MG63 (cell line): Measurements from ENCODE around the gene BCL7C. TPM values are rescaled to one million over a fixed set of nuclear protein-coding genes. Genes with fewer than 3 reads are reported as not detected.

Experiments used
- DNase-seq: peaks from one replicate; pipeline ENCODE4 v3.0.0-alpha.2; 2020
- H3K27me3 ChIP-seq: fragments of 250-450 bp; sonication (Bioruptor Pico); 2 replicates; pipeline ENCODE4 v1.5.1; 2020; ENCODE audit warnings: mild to moderate bottlenecking, moderate library complexity
- H3K36me3 ChIP-seq: fragments of 250-450 bp; sonication (Bioruptor Pico); 2 replicates; pipeline ENCODE4 v1.5.1; 2020; ENCODE audit warnings: mild to moderate bottlenecking, moderate library complexity
- H3K4me3 ChIP-seq: fragments of 250-450 bp; sonication (Bioruptor Pico); 2 replicates; pipeline ENCODE4 v1.5.1; 2020; ENCODE audit warnings: mild to moderate bottlenecking, moderate library complexity
- H3K9me3 ChIP-seq: fragments of 250-450 bp; sonication (Bioruptor Pico); 2 replicates; pipeline ENCODE4 v1.5.1; 2020; ENCODE audit warnings: mild to moderate bottlenecking, moderate library complexity
- total RNA-seq: library from RNA; depleted of rRNA; stranded (reverse); fragments of >200 nt; shearing (Covaris generic); gene quantifications from 2 replicates; pipeline ENCODE4 v1.2.3, GENCODE V29; 2014; ENCODE audit warnings: low replicate concordance

BCL7C gene
- total RNA-seq, 1 experiment from 2014 or later = 70.8 TPM

- Histone ChIP-seq H3K36me3 (peaks cover under 1% of the 10 kb centered on the region), H3K27me3 (no peaks in the 10 kb centered on the region), H3K9me3 (peaks cover 5% of the 10 kb centered on the region; the same call in 1 of the 2 replicates), H3K4me3 (no peak overlapping the region)
- no peak for DNase-seq
Observed at GRCh38 chr16:30858829-30859423, 35.0 kb downstream of the BCL7C start.

GRCh38 chr16:30858111-30858495 is 35.8 kb downstream of the BCL7C start:
- H3K36me3 ChIP-seq = peaks cover 4% of the 10 kb centered on the region
- no peak overlapping the region for H3K4me3 ChIP-seq

GRCh38 chr16:30853758-30854157 is 40.1 kb downstream of the BCL7C start:
- Histone ChIP-seq H3K9me3 (no peaks in the 10 kb centered on the region), H3K27me3 (no peaks in the 10 kb centered on the region), H3K36me3 (peaks cover 4% of the 10 kb centered on the region), H3K4me3 (no peak overlapping the region)
- no peak for DNase-seq

More at GRCh38 chr16:30858111-30858495, 35.8 kb downstream of the BCL7C start:
- H3K9me3 ChIP-seq = peaks cover 3% of the 10 kb centered on the region; the same call in 1 of the 2 replicates
- H3K27me3 ChIP-seq = no peaks in the 10 kb centered on the region
- DNase-seq = no peak

GRCh38 chr16:30850246-30850645 is 43.6 kb downstream of the BCL7C start:
- no peaks in the 10 kb centered on the region for H3K9me3 ChIP-seq
- H3K4me3 ChIP-seq = no peak overlapping the region
- no peak for DNase-seq
- H3K36me3 ChIP-seq = peaks cover 4% of the 10 kb centered on the region
- H3K27me3 ChIP-seq = no peaks in the 10 kb centered on the region

- Histone ChIP-seq H3K36me3 (no peaks in the 10 kb centered on the region; the same call in none of the 2 replicates), H3K9me3 (no peaks in the 10 kb centered on the region), H3K4me3 (no peak overlapping the region), H3K27me3 (no peaks in the 10 kb centered on the region)
- DNase-seq = no peak
Observed at GRCh38 chr16:30846649-30847402, 47.1 kb downstream of the BCL7C start.

GRCh38 chr16:30844671-30845449 is 49.0 kb downstream of the BCL7C start:
- Histone ChIP-seq H3K27me3 (no peaks in the 10 kb centered on the region), H3K9me3 (no peaks in the 10 kb centered on the region), H3K4me3 (peak overlapping the region; percentile 7; the same call in 1 of the 2 replicates), H3K36me3 (no peaks in the 10 kb centered on the region)
- DNase-seq = peak; percentile 64

- Histone ChIP-seq H3K4me3 (no peak overlapping the region), H3K36me3 (no peaks in the 10 kb centered on the region)
- no peak for DNase-seq
Observed at GRCh38 chr16:30844346-30844670, 49.6 kb downstream of the BCL7C start.

GRCh38 chr16:30843501-30843900 is 50.4 kb downstream of the BCL7C start:
- no peaks in the 10 kb centered on the region for H3K9me3 ChIP-seq
- no peak for DNase-seq
- H3K27me3 ChIP-seq = no peaks in the 10 kb centered on the region
- H3K4me3 ChIP-seq = no peak overlapping the region
- H3K36me3 ChIP-seq = no peaks in the 10 kb centered on the region

More at GRCh38 chr16:30844346-30844670, 49.6 kb downstream of the BCL7C start:
- Histone ChIP-seq H3K27me3 (no peaks in the 10 kb centered on the region), H3K9me3 (no peaks in the 10 kb centered on the region)

GRCh38 chr16:30842971-30843370 is 50.9 kb downstream of the BCL7C start:
- no peaks in the 10 kb centered on the region for H3K9me3 ChIP-seq
- no peak overlapping the region for H3K4me3 ChIP-seq
- DNase-seq = no peak
- H3K36me3 ChIP-seq = no peaks in the 10 kb centered on the region
- H3K27me3 ChIP-seq = no peaks in the 10 kb centered on the region

- no peak overlapping the region for H3K4me3 ChIP-seq
- H3K27me3 ChIP-seq = no peaks in the 10 kb centered on the region
- no peaks in the 10 kb centered on the region for H3K9me3 ChIP-seq
- DNase-seq = no peak
- no peaks in the 10 kb centered on the region for H3K36me3 ChIP-seq
Observed at GRCh38 chr16:30841332-30841731, 52.5 kb downstream of the BCL7C start.

- no peaks in the 10 kb centered on the region for H3K27me3 ChIP-seq
- no peaks in the 10 kb centered on the region for H3K9me3 ChIP-seq
- H3K36me3 ChIP-seq = no peaks in the 10 kb centered on the region
- no peak for DNase-seq
- no peak overlapping the region for H3K4me3 ChIP-seq
Observed at GRCh38 chr16:30840611-30841010, 53.3 kb downstream of the BCL7C start.

GRCh38 chr16:30839523-30840227 is 54.2 kb downstream of the BCL7C start:
- DNase-seq = no peak
- H3K9me3 ChIP-seq = no peaks in the 10 kb centered on the region
- no peaks in the 10 kb centered on the region for H3K36me3 ChIP-seq
- no peaks in the 10 kb centered on the region for H3K27me3 ChIP-seq
- no peak overlapping the region for H3K4me3 ChIP-seq

- Histone ChIP-seq H3K36me3 (no peaks in the 10 kb centered on the region), H3K4me3 (no peak overlapping the region), H3K27me3 (no peaks in the 10 kb centered on the region), H3K9me3 (no peaks in the 10 kb centered on the region)
- DNase-seq = no peak
Observed at GRCh38 chr16:30838876-30839471, 54.9 kb downstream of the BCL7C start.

- no peaks in the 10 kb centered on the region for H3K36me3 ChIP-seq
- no peaks in the 10 kb centered on the region for H3K9me3 ChIP-seq
- no peak for DNase-seq
- H3K27me3 ChIP-seq = no peaks in the 10 kb centered on the region
- H3K4me3 ChIP-seq = no peak overlapping the region
Observed at GRCh38 chr16:30837904-30838303, 56.0 kb downstream of the BCL7C start.
